Measurements from ENCODE around the gene RC3H2. TPM values are rescaled to one million over a fixed set of nuclear protein-coding genes. Genes with fewer than 3 reads are reported as not detected.

RC3H2 gene
- total and polyA plus RNA-seq, 2 of the 13 experiments (the other 11 are each of a cell fraction or from before 2014, with no cell fraction given) = 21.0 to 36.4 TPM

DNA sequence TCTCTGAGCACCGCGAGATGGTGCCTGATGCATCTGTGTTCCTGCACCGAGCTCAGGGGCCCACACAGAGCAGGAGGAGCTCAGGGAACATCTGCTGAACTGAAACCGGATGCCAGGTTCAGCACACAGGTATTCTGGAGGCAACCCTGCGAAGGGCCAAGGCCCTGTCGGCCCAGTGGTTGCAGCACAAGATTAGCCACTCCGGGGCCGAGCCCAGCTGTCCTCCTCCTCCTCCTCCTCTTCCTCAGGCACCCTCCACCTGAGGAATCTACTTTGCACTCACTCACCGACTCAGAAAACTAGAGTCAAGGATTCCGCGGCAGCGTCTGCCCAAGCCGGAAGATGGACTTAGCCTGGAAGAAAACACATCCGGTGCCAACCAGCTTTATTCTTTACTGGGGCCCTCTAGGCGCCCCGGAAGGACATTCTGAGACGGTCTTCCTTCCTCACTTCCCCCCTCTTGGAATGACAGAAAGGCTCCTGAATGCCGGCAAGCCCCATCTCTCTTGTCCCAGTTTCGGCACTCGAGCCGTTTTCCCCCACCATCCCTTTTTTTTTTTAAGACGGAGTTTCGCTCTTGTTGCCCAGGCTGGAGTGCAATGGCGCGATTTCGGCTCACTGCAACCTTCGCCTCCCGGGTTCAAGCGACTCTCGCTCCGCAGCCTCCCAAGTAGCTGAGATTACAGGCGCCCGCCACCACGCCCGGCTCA lies 8.0 kb upstream of the RC3H2 start, which contains the start of gene ZBTB6 (continued):
- peak; percentile 42; the same call in 1 of the 2 replicates for TF ChIP-seq NRL (CRISPR knock-in tag; IDR thresholded peaks at IDR 0.05; ENCODE audit: borderline replicate concordance)
- TF ChIP-seq ZNF841 (CRISPR knock-in tag; IDR thresholded peaks at IDR 0.05; ENCODE audit: borderline replicate concordance) = no peak
- TF ChIP-seq, protein P1, sequence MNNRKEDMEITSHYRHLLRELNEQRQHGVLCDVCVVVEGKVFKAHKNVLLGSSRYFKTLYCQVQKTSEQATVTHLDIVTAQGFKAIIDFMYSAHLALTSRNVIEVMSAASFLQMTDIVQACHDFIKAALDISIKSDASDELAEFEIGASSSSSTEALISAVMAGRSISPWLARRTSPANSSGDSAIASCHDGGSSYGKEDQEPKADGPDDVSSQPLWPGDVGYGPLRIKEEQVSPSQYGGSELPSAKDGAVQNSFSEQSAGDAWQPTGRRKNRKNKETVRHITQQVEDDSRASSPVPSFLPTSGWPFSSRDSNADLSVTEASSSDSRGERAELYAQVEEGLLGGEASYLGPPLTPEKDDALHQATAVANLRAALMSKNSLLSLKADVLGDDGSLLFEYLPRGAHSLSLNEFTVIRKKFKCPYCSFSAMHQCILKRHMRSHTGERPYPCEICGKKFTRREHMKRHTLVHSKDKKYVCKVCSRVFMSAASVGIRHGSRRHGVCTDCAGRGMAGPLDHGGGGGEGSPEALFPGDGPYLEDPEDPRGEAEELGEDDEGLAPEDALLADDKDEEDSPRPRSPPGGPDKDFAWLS (CRISPR knock-in tag; IDR thresholded peaks at IDR 0.05; ENCODE audit: borderline replicate concordance) = no peak
- TF ChIP-seq, protein P2, sequence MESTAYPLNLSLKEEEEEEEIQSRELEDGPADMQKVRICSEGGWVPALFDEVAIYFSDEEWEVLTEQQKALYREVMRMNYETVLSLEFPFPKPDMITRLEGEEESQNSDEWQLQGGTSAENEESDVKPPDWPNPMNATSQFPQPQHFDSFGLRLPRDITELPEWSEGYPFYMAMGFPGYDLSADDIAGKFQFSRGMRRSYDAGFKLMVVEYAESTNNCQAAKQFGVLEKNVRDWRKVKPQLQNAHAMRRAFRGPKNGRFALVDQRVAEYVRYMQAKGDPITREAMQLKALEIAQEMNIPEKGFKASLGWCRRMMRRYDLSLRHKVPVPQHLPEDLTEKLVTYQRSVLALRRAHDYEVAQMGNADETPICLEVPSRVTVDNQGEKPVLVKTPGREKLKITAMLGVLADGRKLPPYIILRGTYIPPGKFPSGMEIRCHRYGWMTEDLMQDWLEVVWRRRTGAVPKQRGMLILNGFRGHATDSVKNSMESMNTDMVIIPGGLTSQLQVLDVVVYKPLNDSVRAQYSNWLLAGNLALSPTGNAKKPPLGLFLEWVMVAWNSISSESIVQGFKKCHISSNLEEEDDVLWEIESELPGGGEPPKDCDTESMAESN (CRISPR knock-in tag; conservative IDR thresholded peaks at IDR 0.05) = 0 out of 2 replicates have a peak, but pooled peaks have one; percentile 1
- TF ChIP-seq, protein P3, sequence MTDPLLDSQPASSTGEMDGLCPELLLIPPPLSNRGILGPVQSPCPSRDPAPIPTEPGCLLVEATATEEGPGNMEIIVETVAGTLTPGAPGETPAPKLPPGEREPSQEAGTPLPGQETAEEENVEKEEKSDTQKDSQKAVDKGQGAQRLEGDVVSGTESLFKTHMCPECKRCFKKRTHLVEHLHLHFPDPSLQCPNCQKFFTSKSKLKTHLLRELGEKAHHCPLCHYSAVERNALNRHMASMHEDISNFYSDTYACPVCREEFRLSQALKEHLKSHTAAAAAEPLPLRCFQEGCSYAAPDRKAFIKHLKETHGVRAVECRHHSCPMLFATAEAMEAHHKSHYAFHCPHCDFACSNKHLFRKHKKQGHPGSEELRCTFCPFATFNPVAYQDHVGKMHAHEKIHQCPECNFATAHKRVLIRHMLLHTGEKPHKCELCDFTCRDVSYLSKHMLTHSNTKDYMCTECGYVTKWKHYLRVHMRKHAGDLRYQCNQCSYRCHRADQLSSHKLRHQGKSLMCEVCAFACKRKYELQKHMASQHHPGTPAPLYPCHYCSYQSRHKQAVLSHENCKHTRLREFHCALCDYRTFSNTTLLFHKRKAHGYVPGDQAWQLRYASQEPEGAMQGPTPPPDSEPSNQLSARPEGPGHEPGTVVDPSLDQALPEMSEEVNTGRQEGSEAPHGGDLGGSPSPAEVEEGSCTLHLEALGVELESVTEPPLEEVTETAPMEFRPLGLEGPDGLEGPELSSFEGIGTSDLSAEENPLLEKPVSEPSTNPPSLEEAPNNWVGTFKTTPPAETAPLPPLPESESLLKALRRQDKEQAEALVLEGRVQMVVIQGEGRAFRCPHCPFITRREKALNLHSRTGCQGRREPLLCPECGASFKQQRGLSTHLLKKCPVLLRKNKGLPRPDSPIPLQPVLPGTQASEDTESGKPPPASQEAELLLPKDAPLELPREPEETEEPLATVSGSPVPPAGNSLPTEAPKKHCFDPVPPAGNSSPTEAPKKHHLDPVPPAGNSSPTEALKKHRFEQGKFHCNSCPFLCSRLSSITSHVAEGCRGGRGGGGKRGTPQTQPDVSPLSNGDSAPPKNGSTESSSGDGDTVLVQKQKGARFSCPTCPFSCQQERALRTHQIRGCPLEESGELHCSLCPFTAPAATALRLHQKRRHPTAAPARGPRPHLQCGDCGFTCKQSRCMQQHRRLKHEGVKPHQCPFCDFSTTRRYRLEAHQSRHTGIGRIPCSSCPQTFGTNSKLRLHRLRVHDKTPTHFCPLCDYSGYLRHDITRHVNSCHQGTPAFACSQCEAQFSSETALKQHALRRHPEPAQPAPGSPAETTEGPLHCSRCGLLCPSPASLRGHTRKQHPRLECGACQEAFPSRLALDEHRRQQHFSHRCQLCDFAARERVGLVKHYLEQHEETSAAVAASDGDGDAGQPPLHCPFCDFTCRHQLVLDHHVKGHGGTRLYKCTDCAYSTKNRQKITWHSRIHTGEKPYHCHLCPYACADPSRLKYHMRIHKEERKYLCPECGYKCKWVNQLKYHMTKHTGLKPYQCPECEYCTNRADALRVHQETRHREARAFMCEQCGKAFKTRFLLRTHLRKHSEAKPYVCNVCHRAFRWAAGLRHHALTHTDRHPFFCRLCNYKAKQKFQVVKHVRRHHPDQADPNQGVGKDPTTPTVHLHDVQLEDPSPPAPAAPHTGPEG (CRISPR knock-in tag; IDR thresholded peaks at IDR 0.05) = no peak
- peak; percentile 83 for TF ChIP-seq GABPA (IDR thresholded peaks at IDR 0.05; ENCODE audit: low read depth, low read length)
- TF ChIP-seq GABPA (CRISPR knock-in tag; IDR thresholded peaks at IDR 0.05; ENCODE audit: low read depth) = peak; percentile 98
- no peak for TF ChIP-seq ZSCAN25 (CRISPR knock-in tag; IDR thresholded peaks at IDR 0.05)
- no peak for TF ChIP-seq ZNF569 (CRISPR knock-in tag; IDR thresholded peaks at IDR 0.05; ENCODE audit: borderline replicate concordance)
- no peak; the same call in 1 of the 2 replicates for TF ChIP-seq ZNF430 (CRISPR knock-in tag; IDR thresholded peaks at IDR 0.05)
- no peak for TF ChIP-seq CENPX (CRISPR knock-in tag; IDR thresholded peaks at IDR 0.05)
- TF ChIP-seq TOE1 (CRISPR knock-in tag; IDR thresholded peaks at IDR 0.05) = 0 out of 2 replicates have a peak, but pooled peaks have one; percentile 52
- TF ChIP-seq MAFK (conservative IDR thresholded peaks at IDR 0.05 in 1 of 2, IDR thresholded peaks at IDR 0.05 in 1 of 2; ENCODE audit: low read length in 2 of 2) = no peak
- TF ChIP-seq, protein P4, sequence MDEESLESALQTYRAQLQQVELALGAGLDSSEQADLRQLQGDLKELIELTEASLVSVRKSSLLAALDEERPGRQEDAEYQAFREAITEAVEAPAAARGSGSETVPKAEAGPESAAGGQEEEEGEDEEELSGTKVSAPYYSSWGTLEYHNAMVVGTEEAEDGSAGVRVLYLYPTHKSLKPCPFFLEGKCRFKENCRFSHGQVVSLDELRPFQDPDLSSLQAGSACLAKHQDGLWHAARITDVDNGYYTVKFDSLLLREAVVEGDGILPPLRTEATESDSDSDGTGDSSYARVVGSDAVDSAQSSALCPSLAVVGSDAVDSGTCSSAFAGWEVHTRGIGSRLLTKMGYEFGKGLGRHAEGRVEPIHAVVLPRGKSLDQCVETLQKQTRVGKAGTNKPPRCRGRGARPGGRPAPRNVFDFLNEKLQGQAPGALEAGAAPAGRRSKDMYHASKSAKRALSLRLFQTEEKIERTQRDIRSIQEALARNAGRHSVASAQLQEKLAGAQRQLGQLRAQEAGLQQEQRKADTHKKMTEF (CRISPR knock-in tag; IDR thresholded peaks at IDR 0.05) = peak; percentile 79
- no peak; the same call in 1 of the 2 replicates for TF ChIP-seq ZNF225 (CRISPR knock-in tag; IDR thresholded peaks at IDR 0.05)
- TF ChIP-seq RFX5 (IDR thresholded peaks at IDR 0.05; ENCODE audit: low read depth, low read length) = no peak
- TF ChIP-seq JDP2 (CRISPR knock-in tag; IDR thresholded peaks at IDR 0.05; ENCODE audit: borderline replicate concordance) = no peak
- no peak for TF ChIP-seq NR2F6 (IDR thresholded peaks at IDR 0.05)
- no peak for TF ChIP-seq NR2F6 (CRISPR knock-in tag; IDR thresholded peaks at IDR 0.05)
- no peak for TF ChIP-seq RELA (CRISPR knock-in tag; IDR thresholded peaks at IDR 0.05)
